B cell (primary cell): ENCODE measurements around the gene UBE3C. TPM values are rescaled to one million over a fixed set of nuclear protein-coding genes. Genes with fewer than 3 reads are reported as not detected.

ENCODE experiments used
- ATAC-seq: fragments of 200-7000 bp; cut with Tn5 transposase; one replicate; pipeline ENCODE4 v1.10.0; 2021; ENCODE audit warnings: low read depth, mild to moderate bottlenecking, moderate number of reproducible peaks, moderate library complexity
- CTCF ChIA-PET: fragments of 350-600 bp; sonication (Branson Sonifier 250); formaldehyde crosslinking; loops from one replicate; lab custom pipeline; 2021; ENCODE audit warnings: antibody characterized with exemption, inconsistent platforms; lab: Charles Lee
- POLR2A ChIA-PET: fragments of 350-600 bp; sonication (Branson Sonifier 250); formaldehyde crosslinking; loops from one replicate; lab custom pipeline; 2021; ENCODE audit warnings: antibody characterized with exemption; lab: Charles Lee
- DNase-seq: peaks from one replicate; pipeline ENCODE4 v3.0.0; 2013
- H2AFZ ChIP-seq: 2 replicates; pipeline ENCODE4 v1.6.1; 2012; ENCODE audit warnings: mild to moderate bottlenecking, low read depth, low read length; ENCODE audit not compliant: insufficient read depth, poor library complexity, severe bottlenecking
- H3K27ac ChIP-seq, 2 donors: 1 replicate in 1 of 2; 2 replicates in 1 of 2; pipeline ENCODE4 v1.5.1; 2012 to 2013; ENCODE audit warnings: low read length in 2 of 2, mild to moderate bottlenecking in 2 of 2, moderate library complexity in 1 of 2
- H3K27me3 ChIP-seq, 4 experiments: fragments of 200-600 bp in 1 of 4; sonication (generic) in 1 of 4; replicated peaks in 1 of 4; 1 replicate in 2 of 4; 2 replicates in 2 of 4; pipeline versions ENCODE4 v1.6.1 to v1.7.0; 2013 to 2016; ENCODE audit warnings: low read length in 3 of 4, mild to moderate bottlenecking in 2 of 4, mixed read lengths in 1 of 4, moderate library complexity in 1 of 4; ENCODE audit not compliant: insufficient read depth in 4 of 4, control insufficient read depth in 3 of 4; ENCODE audit errors: control extremely low read depth in 1 of 4
- H3K36me3 ChIP-seq, 2 experiments: replicated peaks in 1 of 2; 1 replicate in 1 of 2; 2 replicates in 1 of 2; pipeline versions ENCODE4 v1.6.1 to v1.7.1; 2013; ENCODE audit warnings: low read length in 1 of 2; ENCODE audit not compliant: insufficient read depth in 2 of 2, control insufficient read depth in 1 of 2; ENCODE audit errors: control extremely low read depth in 1 of 2, extremely low read depth in 1 of 2
- H3K4me1 ChIP-seq, 2 donors: fragments of 200-600 bp in 1 of 2; sonication (generic) in 1 of 2; 1 replicate in 1 of 2; 2 replicates in 1 of 2; pipeline versions ENCODE4 v1.5.1 to v1.6.1; 2013 to 2017; ENCODE audit warnings: low read length in 2 of 2; ENCODE audit not compliant: control insufficient read depth in 2 of 2, insufficient read depth in 2 of 2
- H3K4me2 ChIP-seq: replicated peaks from 2 replicates; pipeline ENCODE3; 2012; ENCODE audit warnings: mild to moderate bottlenecking, low read depth, low read length; ENCODE audit not compliant: poor library complexity, severe bottlenecking
- H3K4me3 ChIP-seq, 5 experiments: fragments of 200-600 bp in 1 of 5; sonication (generic) in 1 of 5; 1 replicate in 3 of 5; 2 replicates in 2 of 5; pipeline versions ENCODE4 v1.5.1 to v1.7.0; 2011 to 2016; ENCODE audit warnings: low read length in 4 of 5, mild to moderate bottlenecking in 4 of 5, low read depth in 2 of 5, control low read depth in 1 of 5, moderate library complexity in 1 of 5; ENCODE audit not compliant: insufficient read depth in 1 of 5; ENCODE audit errors: control extremely low read depth in 1 of 5, extremely low read depth in 1 of 5
- H3K79me2 ChIP-seq: fragments of 200-600 bp; sonication (generic); one replicate; pipeline ENCODE4 v1.6.0; 2016; ENCODE audit warnings: low read length; ENCODE audit not compliant: control insufficient read depth, insufficient read depth
- H3K9ac ChIP-seq: fragments of 200-600 bp; sonication (generic); 2 replicates; pipeline ENCODE4 v1.6.1; 2017; ENCODE audit warnings: mild to moderate bottlenecking, low read length, moderate library complexity
- H3K9me3 ChIP-seq, 3 donors: one replicate each; pipeline versions ENCODE4 v1.6.1 to v1.7.1; 2013; ENCODE audit warnings: low read length in 2 of 3; ENCODE audit not compliant: control insufficient read depth in 2 of 3, insufficient read depth in 1 of 3; ENCODE audit errors: control extremely low read depth in 1 of 3
- H4K20me1 ChIP-seq: 2 replicates; pipeline ENCODE4 v1.6.0; 2012; ENCODE audit warnings: mild to moderate bottlenecking, low read length; ENCODE audit not compliant: insufficient read depth, control insufficient read depth, poor library complexity, severe bottlenecking
- H3K27ac Mint-ChIP-seq: one replicate; pipeline ENCODE4 v1.8.0; 2021; ENCODE audit warnings: mixed read lengths
- H3K27me3 Mint-ChIP-seq: one replicate; pipeline ENCODE4 v1.8.0; 2021; ENCODE audit warnings: mixed read lengths
- H3K4me1 Mint-ChIP-seq: one replicate; pipeline ENCODE4 v1.8.0; 2021; ENCODE audit warnings: mixed read lengths
- H3K4me3 Mint-ChIP-seq: one replicate; pipeline ENCODE4 v1.8.0; 2021; ENCODE audit warnings: mixed read lengths
- H3K9me3 Mint-ChIP-seq: one replicate; pipeline ENCODE4 v1.8.0; 2022; ENCODE audit warnings: mixed read lengths; ENCODE audit not compliant: insufficient read depth
- EZH2 ChIP-seq: IDR thresholded peaks from 2 replicates; pipeline ENCODE4 v1.6.1; 2012; ENCODE audit warnings: borderline replicate concordance, low read depth, mild to moderate bottlenecking, moderate library complexity, low read length; ENCODE audit not compliant: insufficient read depth, poor library complexity, severe bottlenecking
- WGBS: methylation state at CpG from one replicate; pipeline ENCODE4 v1.1.5; 2013; ENCODE audit warnings: missing lambda C conversion rate; ENCODE audit not compliant: insufficient coverage; 5-methylcytosine and 5-hydroxymethylcytosine counted together
- intact Hi-C: fragments of 100-400 bp; cut with micrococcal nuclease; formaldehyde crosslinking; loops from one replicate; pipeline ENCODE4 v1.10.0; 2022
- polyA plus RNA-seq: library from polyadenylated mRNA; depleted of rRNA; stranded (reverse); fragments of >200 nt; gene quantifications from 2 replicates; pipeline ENCODE4 v1.2.3, GENCODE V29; 2012
- total RNA-seq, 2 donors: library from RNA; stranded (reverse); fragments of 120-200 nt in 1 of 2; gene quantifications; 1 replicate in 1 of 2; 2 replicates in 1 of 2; pipeline versions ENCODE4 v1.2.3 to v1.2.4, GENCODE V29; 2013 to 2022
- TF ChIP-seq, protein P1 (sequence below): fragments of 200-600 bp; IDR thresholded peaks from one replicate; pipeline ENCODE4 v1.8.0; 2022; ENCODE audit warnings: antibody characterized with exemption, mild to moderate bottlenecking

UBE3C gene
- total and polyA plus RNA-seq, 2 donors (not counting 1 experiment from before 2014, with no cell fraction given) = 17.8 to 66.5 TPM

GRCh38 chr7:157282141-157282801, 143.5 kb downstream of the UBE3C start:
- TF ChIP-seq EZH2 = no peak
- TF ChIP-seq, protein P1, sequence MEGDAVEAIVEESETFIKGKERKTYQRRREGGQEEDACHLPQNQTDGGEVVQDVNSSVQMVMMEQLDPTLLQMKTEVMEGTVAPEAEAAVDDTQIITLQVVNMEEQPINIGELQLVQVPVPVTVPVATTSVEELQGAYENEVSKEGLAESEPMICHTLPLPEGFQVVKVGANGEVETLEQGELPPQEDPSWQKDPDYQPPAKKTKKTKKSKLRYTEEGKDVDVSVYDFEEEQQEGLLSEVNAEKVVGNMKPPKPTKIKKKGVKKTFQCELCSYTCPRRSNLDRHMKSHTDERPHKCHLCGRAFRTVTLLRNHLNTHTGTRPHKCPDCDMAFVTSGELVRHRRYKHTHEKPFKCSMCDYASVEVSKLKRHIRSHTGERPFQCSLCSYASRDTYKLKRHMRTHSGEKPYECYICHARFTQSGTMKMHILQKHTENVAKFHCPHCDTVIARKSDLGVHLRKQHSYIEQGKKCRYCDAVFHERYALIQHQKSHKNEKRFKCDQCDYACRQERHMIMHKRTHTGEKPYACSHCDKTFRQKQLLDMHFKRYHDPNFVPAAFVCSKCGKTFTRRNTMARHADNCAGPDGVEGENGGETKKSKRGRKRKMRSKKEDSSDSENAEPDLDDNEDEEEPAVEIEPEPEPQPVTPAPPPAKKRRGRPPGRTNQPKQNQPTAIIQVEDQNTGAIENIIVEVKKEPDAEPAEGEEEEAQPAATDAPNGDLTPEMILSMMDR = no peak
- ChIA-PET CTCF (no interaction called here), POLR2A (no interaction called here)
- H3K36me3 ChIP-seq = no peaks in the 10 kb centered on the region
- Mint-ChIP-seq H3K4me3 (no peak overlapping the region), H3K9me3 (no peaks in the 10 kb centered on the region), H3K27me3 (peaks cover 4% of the 10 kb centered on the region), H3K27ac (no peak overlapping the region), H3K4me1 (peaks cover 2% of the 10 kb centered on the region)
- no peaks in the 10 kb centered on the region for H4K20me1 ChIP-seq
- H3K79me2 ChIP-seq = no peaks in the 10 kb centered on the region
- no peak overlapping the region for H3K9ac ChIP-seq
- no peak overlapping the region for H3K27ac ChIP-seq
- no peak overlapping the region for H3K4me3 ChIP-seq
- H3K4me1 ChIP-seq = peaks cover 12 to 16% of the 10 kb centered on the region in 2 donors
- intact Hi-C loops = no loop called here
- H3K4me2 ChIP-seq = no peak overlapping the region
- peaks cover 0 to 35% (median 4%) of the 10 kb centered on the region in 4 experiments for H3K27me3 ChIP-seq
- no peak overlapping the region for H2AFZ ChIP-seq
- ATAC-seq (no peak), DNase-seq (no peak)
- peaks cover 0 to 20% (median 0%) of the 10 kb centered on the region in 3 donors for H3K9me3 ChIP-seq
- 97% methylated on average over 24 of the region's 25 CpGs for WGBS

- Histone ChIP-seq H3K4me3 (no peak overlapping the region), H3K27ac (no peak overlapping the region), H3K27me3 (peaks cover 0 to 16% (median 1%) of the 10 kb centered on the region in 4 experiments), H3K36me3 (no peaks in the 10 kb centered on the region), H3K79me2 (no peaks in the 10 kb centered on the region), H4K20me1 (no peaks in the 10 kb centered on the region), H3K4me2 (no peak overlapping the region), H3K9me3 (peaks cover 0 to 20% (median 0%) of the 10 kb centered on the region in 3 donors), H3K9ac (no peak overlapping the region), H3K4me1 (peaks cover 6 to 7% of the 10 kb centered on the region in 2 donors), H2AFZ (no peak overlapping the region)
- H3K27me3 Mint-ChIP-seq = no peaks in the 10 kb centered on the region
- no peak for ATAC-seq
- no peak for DNase-seq
- no peak overlapping the region for H3K27ac Mint-ChIP-seq
- no peaks in the 10 kb centered on the region for H3K9me3 Mint-ChIP-seq
- POLR2A ChIA-PET = no interaction called here
- H3K4me1 Mint-ChIP-seq = peaks cover 2% of the 10 kb centered on the region
- intact Hi-C loops = no loop called here
- no peak for TF ChIP-seq EZH2
- TF ChIP-seq, protein P1 = no peak
- no peak overlapping the region for H3K4me3 Mint-ChIP-seq
- 95% methylated on average over 10 of the region's 17 CpGs for WGBS
- CTCF ChIA-PET = no interaction called here
Measured at GRCh38 chr7:157284229-157285014, 145.7 kb downstream of the UBE3C start.
